Measurements from ENCODE around the gene HMGN1.
"Not testable (repeated sequence)": the region's sequence is repeated elsewhere in the genome, so short reads cannot be mapped to it uniquely, and the experiment has no call there.

Gene HMGN1

DNA sequence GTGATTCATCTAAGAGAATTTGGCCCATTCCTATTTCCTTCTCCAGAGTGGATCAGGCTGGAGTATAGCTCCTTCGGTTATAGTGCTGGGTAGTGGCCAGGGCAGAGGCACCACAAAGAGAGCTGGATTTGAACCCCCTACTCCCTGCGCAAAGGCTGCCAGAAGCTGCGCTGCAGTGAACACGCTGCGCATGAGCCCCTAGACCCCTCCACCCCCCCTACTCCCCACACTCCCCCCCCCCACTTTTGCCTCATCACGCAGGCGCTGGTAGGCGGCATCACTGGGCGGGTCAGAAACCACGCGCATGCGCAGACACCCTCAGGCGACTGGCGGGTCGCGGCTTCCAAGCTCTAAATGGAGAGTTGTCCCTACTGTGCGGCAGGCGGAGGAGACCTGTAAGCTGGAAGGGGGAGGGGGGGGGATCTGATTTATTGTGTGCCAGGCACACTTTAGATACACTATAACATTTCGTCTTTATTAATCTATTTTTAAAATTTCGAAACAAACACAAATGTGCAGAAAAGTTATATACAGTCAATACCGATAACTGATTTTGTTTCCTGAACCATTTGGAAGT, 38.7 kb upstream of the HMGN1 start:
- TF ChIP-seq, protein P1, sequence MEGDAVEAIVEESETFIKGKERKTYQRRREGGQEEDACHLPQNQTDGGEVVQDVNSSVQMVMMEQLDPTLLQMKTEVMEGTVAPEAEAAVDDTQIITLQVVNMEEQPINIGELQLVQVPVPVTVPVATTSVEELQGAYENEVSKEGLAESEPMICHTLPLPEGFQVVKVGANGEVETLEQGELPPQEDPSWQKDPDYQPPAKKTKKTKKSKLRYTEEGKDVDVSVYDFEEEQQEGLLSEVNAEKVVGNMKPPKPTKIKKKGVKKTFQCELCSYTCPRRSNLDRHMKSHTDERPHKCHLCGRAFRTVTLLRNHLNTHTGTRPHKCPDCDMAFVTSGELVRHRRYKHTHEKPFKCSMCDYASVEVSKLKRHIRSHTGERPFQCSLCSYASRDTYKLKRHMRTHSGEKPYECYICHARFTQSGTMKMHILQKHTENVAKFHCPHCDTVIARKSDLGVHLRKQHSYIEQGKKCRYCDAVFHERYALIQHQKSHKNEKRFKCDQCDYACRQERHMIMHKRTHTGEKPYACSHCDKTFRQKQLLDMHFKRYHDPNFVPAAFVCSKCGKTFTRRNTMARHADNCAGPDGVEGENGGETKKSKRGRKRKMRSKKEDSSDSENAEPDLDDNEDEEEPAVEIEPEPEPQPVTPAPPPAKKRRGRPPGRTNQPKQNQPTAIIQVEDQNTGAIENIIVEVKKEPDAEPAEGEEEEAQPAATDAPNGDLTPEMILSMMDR (IDR thresholded peaks at IDR 0.05; ENCODE audit: control insufficient read depth, extremely low read depth, insufficient read depth) = no peak
- DNase-seq (ENCODE audit: low read depth) = peak; percentile 45
- H3K4me3 ChIP-seq (ENCODE audit: low read depth, low read length) = peak overlapping the region; percentile 55

DNA sequence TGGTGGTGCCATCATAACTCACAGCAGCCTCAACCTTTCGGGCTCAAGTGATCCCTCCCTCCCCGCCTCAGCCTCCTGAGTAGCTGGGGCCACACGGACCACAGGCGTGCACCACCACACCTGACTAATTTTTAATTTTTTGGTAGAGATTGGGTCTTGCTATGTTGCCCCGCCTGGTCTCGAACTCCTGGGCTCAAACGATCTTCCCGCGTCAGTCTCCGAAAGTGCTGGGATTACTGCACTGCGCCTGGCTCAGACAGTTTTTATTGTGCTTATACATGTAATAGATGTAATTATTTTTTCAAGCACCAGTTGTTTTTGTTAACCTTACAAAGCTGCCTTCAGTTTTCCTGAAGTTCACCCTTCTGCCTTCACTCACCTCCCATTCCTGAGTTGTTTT, 38.0 kb upstream of the HMGN1 start:
- TF ChIP-seq, protein P1 (IDR thresholded peaks at IDR 0.05; ENCODE audit: control insufficient read depth, extremely low read depth, insufficient read depth) = no peak
- peak overlapping the region; percentile 55; the same call in 1 of the 2 replicates for H3K4me3 ChIP-seq (ENCODE audit: low read depth, low read length)
- DNase-seq (ENCODE audit: low read depth) = no peak

DNA sequence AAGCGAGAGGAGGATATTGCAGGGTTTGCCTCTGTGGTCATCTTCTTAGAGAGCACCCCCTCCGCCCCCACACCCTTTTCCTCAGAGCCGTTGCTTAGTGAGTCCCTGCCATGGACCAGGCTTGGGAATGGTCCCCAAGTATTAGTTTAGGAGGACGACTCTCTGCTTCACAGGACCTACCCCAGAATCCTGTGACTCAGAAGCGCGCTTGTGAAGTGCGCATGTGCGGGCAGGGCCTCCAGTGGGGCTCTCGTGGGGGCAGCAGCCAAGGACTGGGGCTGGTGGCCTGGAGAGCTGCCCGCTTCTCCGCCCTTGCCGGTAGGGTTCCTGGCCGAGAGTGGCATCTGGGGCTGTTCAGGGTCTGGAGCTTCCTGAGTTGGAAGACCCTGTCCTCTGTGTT, 37.3 kb upstream of the HMGN1 start:
- TF ChIP-seq, protein P1 (IDR thresholded peaks at IDR 0.05; ENCODE audit: control insufficient read depth, extremely low read depth, insufficient read depth) = no peak
- H3K4me3 ChIP-seq (ENCODE audit: low read depth, low read length) = peak overlapping the region; percentile 54
- no peak for DNase-seq (ENCODE audit: low read depth)

DNA sequence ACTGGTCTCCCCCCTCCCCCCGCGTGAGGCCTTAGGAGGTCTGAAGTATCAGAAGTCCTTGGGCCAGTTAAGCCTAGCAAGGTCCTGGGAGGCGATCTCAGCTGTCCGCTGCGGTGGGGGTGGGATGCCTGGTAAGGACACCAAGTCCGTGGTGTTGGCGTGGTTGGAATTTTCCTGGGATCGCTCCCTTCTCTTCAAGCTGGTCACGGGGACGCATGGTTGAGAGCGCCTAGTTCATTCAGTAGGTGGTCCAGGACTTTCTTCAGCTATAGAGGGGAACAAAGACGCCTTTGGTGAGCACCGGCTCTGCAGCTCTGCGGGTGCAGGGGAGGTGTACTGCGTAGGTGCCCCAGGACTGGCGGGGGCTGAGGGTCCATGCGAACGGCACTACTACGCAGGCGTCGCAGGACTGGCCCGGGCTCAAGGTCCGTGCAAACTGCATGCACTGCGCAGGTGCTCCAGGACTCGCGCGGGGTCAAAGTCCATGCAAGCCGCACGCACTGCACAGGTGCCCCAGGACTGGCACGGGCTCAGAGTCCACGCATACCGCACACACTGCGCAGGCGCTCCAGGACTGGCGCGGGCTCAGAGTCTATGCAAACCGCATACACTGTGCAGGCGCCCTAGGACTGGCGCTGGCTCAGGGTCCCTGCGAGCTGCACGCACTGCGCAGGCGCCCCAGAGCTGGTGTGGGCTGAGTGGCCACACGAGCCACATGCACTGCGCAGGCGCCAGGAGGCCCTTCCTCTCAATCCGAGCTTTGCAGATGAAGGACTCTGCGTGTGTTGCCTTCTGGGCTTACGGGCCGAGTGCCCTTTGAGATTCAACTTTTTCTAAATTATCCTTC, 36.6 kb upstream of the HMGN1 start:
- peak; percentile 63 for DNase-seq (ENCODE audit: low read depth)
- H3K4me3 ChIP-seq (ENCODE audit: low read depth, low read length) = peak overlapping the region; percentile 54

DNA sequence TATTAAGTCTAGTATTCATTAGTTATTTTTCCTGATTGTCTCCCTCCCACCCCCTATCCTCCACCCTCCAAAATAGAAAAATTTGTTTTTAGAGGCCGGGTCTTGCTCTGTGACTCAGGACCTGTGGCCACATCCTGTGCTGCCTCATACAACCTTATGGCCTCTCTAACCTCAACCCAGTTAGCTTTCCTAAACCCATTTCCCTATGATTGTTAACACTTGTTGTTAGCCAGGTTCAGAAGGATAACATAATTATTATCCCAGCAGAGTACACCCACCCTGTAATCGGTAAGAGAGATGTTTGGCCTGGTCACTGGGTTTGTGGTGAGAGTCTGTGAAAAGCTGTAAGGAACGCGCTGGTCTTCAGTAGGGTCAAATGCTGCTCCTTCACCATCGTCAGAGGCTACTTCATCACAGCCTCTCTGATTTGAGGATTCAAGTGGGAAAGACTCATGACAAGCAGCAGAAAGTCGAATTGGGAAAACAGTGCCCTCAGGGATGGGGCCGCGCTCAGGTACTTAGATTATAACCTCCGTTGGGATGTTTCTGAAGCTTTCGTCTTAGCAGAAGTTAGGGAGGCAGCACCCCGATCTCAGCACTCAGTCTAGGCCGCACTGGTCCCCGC, 35.9 kb upstream of the HMGN1 start:
- TF ChIP-seq, protein P1 (IDR thresholded peaks at IDR 0.05; ENCODE audit: control insufficient read depth, extremely low read depth, insufficient read depth) = no peak
- DNase-seq (ENCODE audit: low read depth) = no peak
- H3K4me3 ChIP-seq (ENCODE audit: low read depth, low read length) = no peak overlapping the region

More for the DNA sequence above, 36.6 kb upstream of the HMGN1 start:
- TF ChIP-seq, protein P1 (IDR thresholded peaks at IDR 0.05; ENCODE audit: control insufficient read depth, extremely low read depth, insufficient read depth) = no peak

DNA sequence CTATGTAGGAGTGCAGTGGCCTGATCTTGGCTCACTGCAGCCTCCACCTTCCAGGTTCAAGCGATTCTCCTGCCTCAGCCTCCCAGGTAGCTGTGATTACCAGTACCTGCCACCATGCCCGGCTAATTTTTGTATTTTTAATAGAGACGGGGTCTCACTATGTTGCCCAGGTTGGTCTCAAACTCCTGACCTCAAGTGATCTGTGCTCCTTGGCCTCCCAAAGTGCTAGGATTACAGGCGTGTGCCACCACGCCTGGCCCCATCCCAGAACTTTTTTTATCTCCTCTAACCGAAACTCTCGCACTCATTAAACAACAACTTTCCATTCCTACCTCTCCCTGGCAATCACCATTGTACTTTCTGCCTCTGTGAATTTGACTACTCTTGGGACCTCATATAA, 33.2 kb upstream of the HMGN1 start:
- not testable (repeated sequence) for DNase-seq (ENCODE audit: low read depth); H3K4me3 ChIP-seq (ENCODE audit: low read depth, low read length)

DNA sequence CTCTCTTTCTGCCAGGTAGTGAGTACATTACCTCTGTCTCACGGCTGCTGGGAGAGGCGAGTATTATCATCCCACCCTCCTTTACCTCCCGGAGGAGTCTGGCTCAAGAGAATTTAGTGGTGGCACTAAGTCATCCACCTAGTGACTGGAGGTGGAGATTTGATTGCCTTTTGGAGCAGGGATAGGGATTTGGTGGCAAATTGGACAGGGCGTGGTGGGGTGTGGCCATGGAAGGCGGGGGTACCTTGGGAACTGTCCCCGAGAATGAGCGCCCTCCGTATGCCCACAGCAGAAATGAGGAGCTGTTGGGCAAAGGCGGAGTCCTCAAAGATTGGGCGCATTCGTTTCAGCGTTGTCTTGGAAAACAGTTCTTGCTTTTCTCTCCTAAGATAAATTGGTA, 32.1 kb upstream of the HMGN1 start:
- no peak for DNase-seq (ENCODE audit: low read depth)
- TF ChIP-seq, protein P1 (IDR thresholded peaks at IDR 0.05; ENCODE audit: control insufficient read depth, extremely low read depth, insufficient read depth) = no peak
- peak overlapping the region; percentile 95 for H3K4me3 ChIP-seq (ENCODE audit: low read depth, low read length)

Data from LNCaP clone FGC (cell line).